ENCODE results near the gene IGFN1.

IGFN1 gene

GRCh38 chr1:201143726-201144635, 46.6 kb upstream of the IGFN1 start:
- ChIA-PET POLR2A (no interaction called here), CTCF (interaction anchor here (0.7 kb wide), 1 partner anchor 9 kb away, joined by 3 read pairs; no protein-coding TSS in a partner anchor)

GRCh38 chr1:201144701-201145100, 45.9 kb upstream of the IGFN1 start:
- no peak overlapping the region for H3K4me3 ChIP-seq (ENCODE audit: low read depth, low read length)
- no peak for TF ChIP-seq CTCF (IDR thresholded peaks at IDR 0.05; ENCODE audit: insufficient read depth, low read length, missing control alignments)
- CTCF ChIA-PET: interaction anchor here (0.7 kb wide), 1 partner anchor 8 kb away, joined by 3 read pairs; no protein-coding TSS in a partner anchor
- POLR2A ChIA-PET: no interaction called here
- DNase-seq (ENCODE audit: low read depth, low spot score): no peak

More at GRCh38 chr1:201143726-201144635, 46.6 kb upstream of the IGFN1 start:
- H3K4me3 ChIP-seq (ENCODE audit: low read depth, low read length): no peak overlapping the region
- no peak for TF ChIP-seq CTCF (IDR thresholded peaks at IDR 0.05; ENCODE audit: insufficient read depth, low read length, missing control alignments)
- DNase-seq (ENCODE audit: low read depth, low spot score): no peak

- no peak for DNase-seq (ENCODE audit: low read depth, low spot score)
- no peak for TF ChIP-seq CTCF (IDR thresholded peaks at IDR 0.05; ENCODE audit: insufficient read depth, low read length, missing control alignments)
- ChIA-PET CTCF (interaction anchor here (0.7 kb wide), 1 partner anchor 8 kb away, joined by 3 read pairs; no protein-coding TSS in a partner anchor), POLR2A (no interaction called here)
- no peak overlapping the region for H3K4me3 ChIP-seq (ENCODE audit: low read depth, low read length)
These were observed 45.5 kb upstream of the IGFN1 start for GRCh38 chr1:201145132-201145531.

GRCh38 chr1:201145816-201146215, 44.8 kb upstream of the IGFN1 start:
- H3K4me3 ChIP-seq (ENCODE audit: low read depth, low read length): no peak overlapping the region
- CTCF ChIA-PET: no interaction called here
- no peak for DNase-seq (ENCODE audit: low read depth, low spot score)
- POLR2A ChIA-PET: no interaction called here
- TF ChIP-seq CTCF (IDR thresholded peaks at IDR 0.05; ENCODE audit: insufficient read depth, low read length, missing control alignments): no peak

- CTCF ChIA-PET: interaction anchor here (0.9 to 1.4 kb wide), 2 partner anchors 32 to 202 kb away, joined by 3 to 4 read pairs; no protein-coding TSS in a partner anchor
- no peak for TF ChIP-seq CTCF (IDR thresholded peaks at IDR 0.05; ENCODE audit: insufficient read depth, low read length, missing control alignments)
- DNase-seq (ENCODE audit: low read depth, low spot score): no peak
- no peak overlapping the region for H3K4me3 ChIP-seq (ENCODE audit: low read depth, low read length)
- POLR2A ChIA-PET: no interaction called here
These were observed 43.8 kb upstream of the IGFN1 start for GRCh38 chr1:201146626-201147390.
